Measurements from ENCODE around the gene FKBP2. TPM values are rescaled to one million over a fixed set of nuclear protein-coding genes. Genes with fewer than 3 reads are reported as not detected.

Gene FKBP2
- total and polyA plus RNA-seq, 2 of the 13 experiments (the other 11 are each of a cell fraction or from before 2014, with no cell fraction given), result 30.1 to 53.3 TPM

DNA sequence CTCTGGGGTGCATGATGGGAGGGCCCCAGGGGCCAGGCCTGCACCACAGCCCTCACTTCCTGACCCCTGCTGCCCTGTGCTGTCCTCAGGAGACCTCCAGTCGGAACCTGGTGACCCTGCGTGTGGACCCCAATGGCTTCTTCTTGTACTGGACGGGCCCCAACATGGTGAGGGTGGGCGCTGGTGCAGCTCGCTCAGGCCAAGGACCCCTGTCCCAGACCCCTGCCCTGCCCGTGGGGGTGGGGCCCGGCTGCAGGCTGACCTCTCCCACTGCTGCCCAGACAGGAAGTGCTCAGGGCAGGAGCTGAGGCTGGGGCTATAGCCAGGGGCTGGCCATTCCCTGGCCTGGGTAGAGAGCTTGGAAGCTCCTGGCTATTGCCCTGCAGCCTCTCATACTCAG lies 13.4 kb downstream of the FKBP2 start:
- ATAC-seq, result no peak
- peaks cover 12 to 19% of the 10 kb centered on the region in 2 experiments; a peak in 4 of 5 replicates for H3K36me3 ChIP-seq (replicated peaks in 1 of 2; ENCODE audit: control insufficient read depth in 1 of 2, insufficient read depth in 2 of 2, low read length in 2 of 2)
- DNase-seq (ENCODE audit: low spot score), result no peak
- no peaks in the 10 kb centered on the region; a peak in 1 of 5 replicates for H3K27me3 ChIP-seq (ENCODE audit: control insufficient read depth in 1 of 2, insufficient read depth in 2 of 2, low read length in 2 of 2)
- H3K4me1 ChIP-seq (ENCODE audit: insufficient read depth, low read length), result peaks cover 33% of the 10 kb centered on the region
- no peaks in the 10 kb centered on the region for H4K20me1 ChIP-seq (ENCODE audit: insufficient read depth, low read length)
- WGBS (ENCODE audit: low lambda C conversion rate), result 93% methylated on average over 3 of the region's 7 CpGs
- intact Hi-C loops (cut with micrococcal nuclease; ENCODE audit: unreplicated experiment) (no loop called here), in situ Hi-C loops (cut with HindIII; ENCODE audit: extremely low pct_ligation_motif_present, low pct_unique_long_range_greater_than_20kb) (no loop called here)
- H3K9me3 ChIP-seq (ENCODE audit: low read length), result no peaks in the 10 kb centered on the region
- ChIA-PET POLR2A (no interaction called here), CTCF (ENCODE audit: low intra/inter-chr PET ratio, low total read pairs) (no interaction called here)
- no peak overlapping the region for H3K9ac ChIP-seq (ENCODE audit: insufficient read depth, low read depth, low read length)
- no peak overlapping the region for H3K4me3 ChIP-seq (replicated peaks in 1 of 3; ENCODE audit: insufficient read depth in 1 of 3, low read depth in 2 of 3, low read length in 3 of 3)
- no TSS peak for BruUV-seq (replicated peaks)
- no peak overlapping the region for H3K27ac ChIP-seq (ENCODE audit: extremely low read length, insufficient read depth, low read length)
- FAIRE-seq, result no peak
- no peak overlapping the region for H2AFZ ChIP-seq (ENCODE audit: low read length)
- TF ChIP-seq, protein P1, sequence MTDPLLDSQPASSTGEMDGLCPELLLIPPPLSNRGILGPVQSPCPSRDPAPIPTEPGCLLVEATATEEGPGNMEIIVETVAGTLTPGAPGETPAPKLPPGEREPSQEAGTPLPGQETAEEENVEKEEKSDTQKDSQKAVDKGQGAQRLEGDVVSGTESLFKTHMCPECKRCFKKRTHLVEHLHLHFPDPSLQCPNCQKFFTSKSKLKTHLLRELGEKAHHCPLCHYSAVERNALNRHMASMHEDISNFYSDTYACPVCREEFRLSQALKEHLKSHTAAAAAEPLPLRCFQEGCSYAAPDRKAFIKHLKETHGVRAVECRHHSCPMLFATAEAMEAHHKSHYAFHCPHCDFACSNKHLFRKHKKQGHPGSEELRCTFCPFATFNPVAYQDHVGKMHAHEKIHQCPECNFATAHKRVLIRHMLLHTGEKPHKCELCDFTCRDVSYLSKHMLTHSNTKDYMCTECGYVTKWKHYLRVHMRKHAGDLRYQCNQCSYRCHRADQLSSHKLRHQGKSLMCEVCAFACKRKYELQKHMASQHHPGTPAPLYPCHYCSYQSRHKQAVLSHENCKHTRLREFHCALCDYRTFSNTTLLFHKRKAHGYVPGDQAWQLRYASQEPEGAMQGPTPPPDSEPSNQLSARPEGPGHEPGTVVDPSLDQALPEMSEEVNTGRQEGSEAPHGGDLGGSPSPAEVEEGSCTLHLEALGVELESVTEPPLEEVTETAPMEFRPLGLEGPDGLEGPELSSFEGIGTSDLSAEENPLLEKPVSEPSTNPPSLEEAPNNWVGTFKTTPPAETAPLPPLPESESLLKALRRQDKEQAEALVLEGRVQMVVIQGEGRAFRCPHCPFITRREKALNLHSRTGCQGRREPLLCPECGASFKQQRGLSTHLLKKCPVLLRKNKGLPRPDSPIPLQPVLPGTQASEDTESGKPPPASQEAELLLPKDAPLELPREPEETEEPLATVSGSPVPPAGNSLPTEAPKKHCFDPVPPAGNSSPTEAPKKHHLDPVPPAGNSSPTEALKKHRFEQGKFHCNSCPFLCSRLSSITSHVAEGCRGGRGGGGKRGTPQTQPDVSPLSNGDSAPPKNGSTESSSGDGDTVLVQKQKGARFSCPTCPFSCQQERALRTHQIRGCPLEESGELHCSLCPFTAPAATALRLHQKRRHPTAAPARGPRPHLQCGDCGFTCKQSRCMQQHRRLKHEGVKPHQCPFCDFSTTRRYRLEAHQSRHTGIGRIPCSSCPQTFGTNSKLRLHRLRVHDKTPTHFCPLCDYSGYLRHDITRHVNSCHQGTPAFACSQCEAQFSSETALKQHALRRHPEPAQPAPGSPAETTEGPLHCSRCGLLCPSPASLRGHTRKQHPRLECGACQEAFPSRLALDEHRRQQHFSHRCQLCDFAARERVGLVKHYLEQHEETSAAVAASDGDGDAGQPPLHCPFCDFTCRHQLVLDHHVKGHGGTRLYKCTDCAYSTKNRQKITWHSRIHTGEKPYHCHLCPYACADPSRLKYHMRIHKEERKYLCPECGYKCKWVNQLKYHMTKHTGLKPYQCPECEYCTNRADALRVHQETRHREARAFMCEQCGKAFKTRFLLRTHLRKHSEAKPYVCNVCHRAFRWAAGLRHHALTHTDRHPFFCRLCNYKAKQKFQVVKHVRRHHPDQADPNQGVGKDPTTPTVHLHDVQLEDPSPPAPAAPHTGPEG (CRISPR knock-in tag; IDR thresholded peaks at IDR 0.05), result no peak
- no peak for TF ChIP-seq ZNF720 (CRISPR knock-in tag; IDR thresholded peaks at IDR 0.05)
- no peak for TF ChIP-seq NAIF1 (CRISPR knock-in tag; IDR thresholded peaks at IDR 0.05; ENCODE audit: borderline replicate concordance)
- TF ChIP-seq ZNF484 (CRISPR knock-in tag; IDR thresholded peaks at IDR 0.05; ENCODE audit: borderline replicate concordance, low read depth), result no peak
- TF ChIP-seq, protein P2, sequence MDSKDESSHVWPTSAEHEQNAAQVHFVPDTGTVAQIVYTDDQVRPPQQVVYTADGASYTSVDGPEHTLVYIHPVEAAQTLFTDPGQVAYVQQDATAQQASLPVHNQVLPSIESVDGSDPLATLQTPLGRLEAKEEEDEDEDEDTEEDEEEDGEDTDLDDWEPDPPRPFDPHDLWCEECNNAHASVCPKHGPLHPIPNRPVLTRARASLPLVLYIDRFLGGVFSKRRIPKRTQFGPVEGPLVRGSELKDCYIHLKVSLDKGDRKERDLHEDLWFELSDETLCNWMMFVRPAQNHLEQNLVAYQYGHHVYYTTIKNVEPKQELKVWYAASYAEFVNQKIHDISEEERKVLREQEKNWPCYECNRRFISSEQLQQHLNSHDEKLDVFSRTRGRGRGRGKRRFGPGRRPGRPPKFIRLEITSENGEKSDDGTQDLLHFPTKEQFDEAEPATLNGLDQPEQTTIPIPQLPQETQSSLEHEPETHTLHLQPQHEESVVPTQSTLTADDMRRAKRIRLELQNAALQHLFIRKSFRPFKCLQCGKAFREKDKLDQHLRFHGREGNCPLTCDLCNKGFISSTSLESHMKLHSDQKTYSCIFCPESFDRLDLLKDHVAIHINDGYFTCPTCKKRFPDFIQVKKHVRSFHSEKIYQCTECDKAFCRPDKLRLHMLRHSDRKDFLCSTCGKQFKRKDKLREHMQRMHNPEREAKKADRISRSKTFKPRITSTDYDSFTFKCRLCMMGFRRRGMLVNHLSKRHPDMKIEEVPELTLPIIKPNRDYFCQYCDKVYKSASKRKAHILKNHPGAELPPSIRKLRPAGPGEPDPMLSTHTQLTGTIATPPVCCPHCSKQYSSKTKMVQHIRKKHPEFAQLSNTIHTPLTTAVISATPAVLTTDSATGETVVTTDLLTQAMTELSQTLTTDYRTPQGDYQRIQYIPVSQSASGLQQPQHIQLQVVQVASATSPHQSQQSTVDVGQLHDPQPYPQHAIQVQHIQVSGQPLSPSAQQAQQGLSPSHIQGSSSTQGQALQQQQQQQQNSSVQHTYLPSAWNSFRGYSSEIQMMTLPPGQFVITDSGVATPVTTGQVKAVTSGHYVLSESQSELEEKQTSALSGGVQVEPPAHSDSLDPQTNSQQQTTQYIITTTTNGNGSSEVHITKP (CRISPR knock-in tag; IDR thresholded peaks at IDR 0.05; ENCODE audit: low read depth), result no peak
- no peak for TF ChIP-seq KLF15 (CRISPR knock-in tag; IDR thresholded peaks at IDR 0.05; ENCODE audit: borderline replicate concordance)
- TF ChIP-seq ETV5 (CRISPR knock-in tag; IDR thresholded peaks at IDR 0.05; ENCODE audit: borderline replicate concordance), result no peak
- no peak for TF ChIP-seq ZNF337 (CRISPR knock-in tag; IDR thresholded peaks at IDR 0.05; ENCODE audit: borderline replicate concordance, low read depth)
- no peak overlapping the region for H3K4me2 ChIP-seq (ENCODE audit: low read depth, low read length)
- H3K79me2 ChIP-seq (ENCODE audit: insufficient read depth, low read length), result peaks cover 7% of the 10 kb centered on the region

Measured in HepG2 (cell line).